Retina (tissue), 1 donor: ENCODE results near the gene ZNF514.
A peak's percentile ranks its signal among the peaks of the same experiment; 100 is the strongest.
"Not testable (repeated sequence)": the region's sequence is repeated elsewhere in the genome, so short reads cannot be mapped to it uniquely, and the experiment has no call there.

Experiments
- DNase-seq: peaks from one replicate; pipeline ENCODE4 v3.0.0-alpha.2; 2016

ZNF514 gene

DNA sequence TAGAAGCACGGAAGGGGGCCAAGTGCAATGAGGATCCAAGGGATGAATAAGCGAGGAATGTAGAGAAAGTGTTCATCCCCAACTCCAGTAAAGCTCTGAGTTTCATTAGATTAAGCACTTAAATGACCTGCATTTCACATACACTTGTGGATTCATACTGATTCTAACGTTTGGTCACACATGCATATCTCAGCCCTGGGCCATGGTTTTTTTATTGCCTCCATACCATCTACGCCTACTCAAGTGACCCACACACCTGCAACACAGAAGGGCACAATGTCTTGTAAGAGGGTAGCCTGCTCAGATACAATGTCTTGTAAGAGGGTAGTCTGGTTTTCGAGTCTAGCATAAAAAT is 37.5 kb downstream of the ZNF514 start:
- DNase-seq, result no peak

DNA sequence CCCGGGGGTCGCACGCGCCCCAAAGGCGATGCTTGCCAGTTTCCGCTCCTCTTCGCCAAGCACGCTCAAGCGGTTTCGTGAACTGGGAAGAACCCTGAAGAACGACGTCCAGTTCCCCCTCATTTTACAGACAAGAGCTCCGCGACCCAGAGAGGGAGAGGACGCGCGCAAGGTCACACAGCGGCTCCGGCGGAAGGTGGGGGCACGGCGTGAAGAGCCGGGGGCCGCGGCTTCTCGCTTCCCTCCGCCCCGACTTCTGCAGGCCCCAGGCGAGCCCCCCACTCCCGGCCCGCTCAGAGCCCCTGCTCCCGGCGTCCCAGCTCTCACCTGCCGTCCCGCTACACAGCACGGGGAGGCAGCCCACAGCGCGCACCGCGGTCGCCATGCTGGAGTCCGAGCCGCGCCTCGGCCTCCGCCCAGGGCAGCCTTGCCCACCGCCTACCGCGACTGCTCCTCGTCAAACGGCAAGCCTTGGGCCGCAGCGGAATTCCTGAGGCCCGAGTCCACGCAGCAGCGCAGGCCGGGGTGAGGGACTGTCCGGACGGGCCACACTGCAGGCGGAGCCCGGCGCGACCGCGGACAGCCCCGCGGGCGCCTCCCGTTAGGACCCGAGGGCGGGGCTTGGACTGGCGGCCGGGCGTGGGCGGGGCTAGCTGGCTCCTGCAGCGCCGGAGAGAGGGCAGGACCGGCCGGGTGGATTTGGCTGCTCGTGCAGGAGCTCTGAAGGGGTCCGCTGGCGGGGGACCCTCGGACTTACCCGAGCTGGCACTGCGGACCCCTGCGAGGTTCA is 38.0 kb downstream of the ZNF514 start, which contains the start of gene MRPS5:
TSS of gene MRPS5 (minus strand) at position 402 of the 790 bp plus-strand sequence. CDS start at position 385, 17 bp downstream.
- DNase-seq, result peak; percentile 96

DNA sequence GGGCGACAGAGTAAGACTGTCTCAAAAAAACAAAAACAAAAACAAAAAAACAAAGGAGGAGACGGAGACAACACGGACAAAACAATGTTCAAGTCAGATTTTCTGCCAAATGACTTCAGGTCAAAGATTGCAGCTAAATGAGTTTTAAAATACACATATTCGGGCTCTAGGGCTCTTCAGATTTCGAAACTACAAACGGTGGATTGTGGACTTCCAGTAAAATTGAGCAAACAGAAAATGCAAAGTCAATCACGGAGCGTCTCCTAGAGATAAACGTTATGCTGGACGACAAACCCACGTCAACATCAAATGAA is 38.6 kb downstream of the ZNF514 start:
- DNase-seq, result no peak

DNA sequence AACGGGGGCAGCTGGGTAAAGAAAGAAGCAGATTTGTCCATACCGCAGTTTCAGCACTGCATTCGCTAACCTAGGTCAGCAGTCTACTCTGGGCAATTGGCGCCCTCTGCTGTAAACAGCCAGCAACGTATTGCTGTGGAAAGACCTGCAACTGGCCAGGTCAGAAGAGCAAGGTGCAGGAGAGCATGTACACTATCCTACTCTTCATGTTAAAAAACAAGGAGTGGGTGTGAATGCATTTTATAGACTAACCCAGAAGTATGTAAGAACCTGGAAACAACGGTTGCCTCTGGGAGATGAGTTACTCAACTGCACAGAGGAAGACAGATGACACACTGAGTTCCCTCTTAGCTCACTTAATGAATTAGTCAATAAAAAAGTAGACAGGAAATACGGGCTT is 44.2 kb downstream of the ZNF514 start:
- DNase-seq, result peak; percentile 72

DNA sequence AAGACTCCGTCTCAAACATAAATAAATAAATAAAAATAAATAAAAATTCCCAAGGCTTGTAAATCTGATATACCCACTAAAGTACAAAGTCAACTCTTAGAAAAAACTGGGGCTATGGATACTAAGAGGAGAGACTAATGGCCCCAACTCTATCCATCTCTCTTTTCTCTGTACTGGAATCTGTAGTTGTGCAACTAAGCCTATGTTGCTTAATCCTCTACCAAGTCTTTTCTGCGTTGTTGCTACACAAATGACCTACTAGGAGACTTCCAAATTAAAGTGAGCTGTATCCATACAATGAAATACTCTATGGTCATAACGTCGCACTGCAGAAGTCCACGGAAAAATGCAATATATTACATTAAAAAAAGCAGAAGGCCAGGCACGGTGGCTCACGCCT is 46.2 kb downstream of the ZNF514 start:
- no peak for DNase-seq

DNA sequence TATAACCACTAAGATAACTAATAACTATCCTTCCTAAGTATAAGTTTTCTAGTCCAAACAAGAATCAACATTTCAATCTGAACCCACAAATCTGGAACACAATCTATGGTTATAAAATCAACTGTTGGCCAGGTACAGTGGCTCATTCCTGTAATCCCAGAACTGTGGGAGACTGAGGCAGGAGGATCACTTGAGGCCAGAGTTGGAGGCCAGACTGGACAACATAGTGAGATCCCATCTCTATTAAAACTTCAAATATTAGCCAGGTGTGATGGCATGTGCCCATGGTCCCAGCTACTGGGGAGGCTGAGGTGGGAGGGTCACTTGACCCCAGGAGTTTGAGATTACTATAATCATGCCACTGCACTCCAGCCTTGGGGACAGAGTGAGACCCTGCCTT is 49.3 kb downstream of the ZNF514 start:
- DNase-seq, result no peak

DNA sequence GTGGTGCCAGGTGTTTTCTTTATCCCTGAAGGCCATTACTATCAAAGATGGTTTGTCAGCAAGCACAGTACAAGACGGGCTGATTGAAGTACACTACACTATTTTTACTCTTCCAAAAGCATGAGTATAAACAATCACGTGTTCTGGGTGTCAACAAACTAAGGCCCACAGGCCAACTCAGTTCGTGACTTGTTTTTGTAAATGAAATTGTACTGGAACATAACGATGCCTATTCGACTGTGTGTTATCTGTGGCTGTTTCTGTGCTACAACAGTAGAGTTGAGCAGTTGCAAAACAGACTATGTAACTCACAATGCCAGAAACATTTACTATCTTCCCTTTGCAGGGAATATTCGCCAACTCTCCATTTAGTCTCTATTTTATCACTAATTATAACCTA is 50.4 kb downstream of the ZNF514 start:
- DNase-seq, result no peak

DNA sequence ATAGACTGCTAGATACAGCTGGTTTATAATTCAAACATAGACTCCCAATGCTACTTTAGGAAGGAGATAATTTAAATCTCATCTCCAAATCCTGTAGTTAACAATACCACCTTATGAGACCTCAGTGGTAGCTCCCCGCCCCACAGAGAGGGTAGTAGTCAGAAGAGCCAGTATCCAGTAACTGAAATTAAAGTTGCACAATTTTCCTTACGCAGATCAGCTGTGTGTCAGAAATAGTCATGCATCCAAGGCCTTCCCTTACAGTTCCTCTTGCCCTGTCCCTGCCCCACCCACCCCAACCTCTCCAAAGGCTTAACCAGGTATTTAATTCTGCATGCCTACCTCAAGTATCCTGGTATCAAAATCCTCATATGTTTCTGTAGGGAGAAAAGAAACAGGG is 53.6 kb downstream of the ZNF514 start:
- no peak for DNase-seq

DNA sequence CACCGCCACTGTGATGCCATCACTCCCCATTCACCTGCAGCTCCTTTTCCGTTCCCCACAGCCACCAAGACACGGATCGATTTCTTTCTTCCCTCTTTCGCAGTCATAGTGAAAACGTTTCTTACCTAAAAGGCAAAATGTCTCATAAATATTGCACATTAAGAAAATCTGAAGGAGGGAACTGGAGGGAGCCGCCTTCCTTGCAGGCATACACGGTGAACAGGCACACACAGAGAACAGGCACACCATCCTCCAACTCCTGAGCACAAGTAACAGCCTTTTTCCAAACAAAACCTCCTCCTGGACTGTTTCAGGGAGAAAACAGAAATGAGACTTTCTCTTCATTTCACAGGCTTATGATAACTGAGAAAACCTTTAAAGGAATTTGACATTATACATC is 55.0 kb downstream of the ZNF514 start:
- DNase-seq, result no peak

DNA sequence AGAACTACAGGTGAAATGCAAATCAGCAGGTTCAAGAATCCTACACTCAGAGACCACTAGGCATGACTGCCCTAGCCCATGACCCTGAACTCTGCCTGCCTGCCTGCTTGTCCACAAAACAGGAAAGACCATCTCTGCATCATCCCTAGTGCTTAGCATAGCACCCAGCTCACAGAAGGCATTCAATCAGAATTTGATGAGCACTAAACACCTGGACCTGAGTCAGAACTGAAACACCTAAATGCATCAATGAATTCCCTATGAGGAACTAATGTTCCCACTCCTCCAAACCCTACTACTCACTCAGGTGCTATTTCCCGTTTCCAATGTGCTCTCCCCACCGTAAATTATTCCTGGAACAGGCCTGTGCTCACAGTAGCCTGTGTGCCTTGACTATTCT is 59.7 kb downstream of the ZNF514 start:
- no peak for DNase-seq

DNA sequence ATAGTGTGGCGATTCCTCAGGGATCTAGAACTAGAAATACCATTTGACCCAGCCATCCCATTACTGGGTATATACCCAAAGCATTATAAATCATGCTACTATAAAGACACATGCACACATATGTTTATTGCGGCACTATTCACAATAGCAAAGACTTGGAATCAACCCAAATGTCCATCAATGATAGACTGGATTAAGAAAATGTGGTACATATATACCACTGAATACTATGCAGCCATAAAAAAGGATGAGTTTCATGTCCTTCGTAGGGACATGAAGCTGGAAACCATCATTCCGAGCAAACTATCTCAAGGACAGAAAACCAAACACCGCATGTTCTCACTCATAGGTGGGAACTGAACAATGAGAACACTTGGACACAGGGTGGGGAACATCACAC is 61.4 kb downstream of the ZNF514 start:
- not testable (repeated sequence) for DNase-seq
